HFFc6 (cell line): ENCODE results near the gene KRTAP5-3. TPM values are rescaled to one million over a fixed set of nuclear protein-coding genes. Genes with fewer than 3 reads are reported as not detected.

Source experiments
- DNase-seq: peaks from one replicate; pipeline ENCODE4 v3.0.0-alpha.2; 2018
- H3K27ac Mint-ChIP-seq: 2 replicates; pipeline ENCODE4 v1.8.0; 2020; ENCODE audit warnings: mild to moderate bottlenecking, mixed read lengths
- H3K27me3 Mint-ChIP-seq: 2 replicates; pipeline ENCODE4 v1.8.0; 2021; ENCODE audit warnings: mild to moderate bottlenecking, moderate library complexity, mixed read lengths; ENCODE audit not compliant: insufficient read depth
- H3K36me3 Mint-ChIP-seq: 2 replicates; pipeline ENCODE4 v1.8.0; 2021; ENCODE audit warnings: low read depth, mixed read lengths
- H3K4me1 Mint-ChIP-seq: 2 replicates; pipeline ENCODE4 v1.8.0; 2020; ENCODE audit warnings: low read depth, mixed read lengths
- H3K4me3 Mint-ChIP-seq: 2 replicates; pipeline ENCODE4 v1.8.0; 2020; ENCODE audit warnings: mild to moderate bottlenecking, moderate library complexity, mixed read lengths
- H3K9me3 Mint-ChIP-seq: 2 replicates; pipeline ENCODE4 v1.8.0; 2020; ENCODE audit warnings: mild to moderate bottlenecking, mixed read lengths
- CTCF ChIP-seq: fragments of 200-600 bp; sonication (generic); IDR thresholded peaks from 2 replicates; pipeline ENCODE4 v1.5.0; 2021; ENCODE audit warnings: antibody characterized with exemption, mild to moderate bottlenecking
- total RNA-seq, 6 experiments: library from RNA; stranded (reverse); fragmentation: NEBNext Ultra II Directional; extraction: Animal tissue kit (Norgen Biotek cat#: 25700); gene quantifications; 2 replicates in 1 of 6; 3 replicates in 5 of 6; pipeline ENCODE4 v1.2.3, GENCODE V29; 2021

Gene KRTAP5-3
- total RNA-seq, 6 experiments from 2014 or later: not detected

GRCh38 chr11:1566381-1567051, 41.7 kb downstream of the KRTAP5-3 start:
- Mint-ChIP-seq H3K9me3 (no peaks in the 10 kb centered on the region), H3K4me3 (no peak overlapping the region), H3K27me3 (peaks cover 5% of the 10 kb centered on the region), H3K27ac (no peak overlapping the region), H3K36me3 (no peaks in the 10 kb centered on the region), H3K4me1 (no peaks in the 10 kb centered on the region)
- peak; percentile 29; the same call in 1 of the 2 replicates for TF ChIP-seq CTCF
- DNase-seq: no peak

- peaks cover 5% of the 10 kb centered on the region for H3K27me3 Mint-ChIP-seq
- no peak overlapping the region for H3K4me3 Mint-ChIP-seq
- H3K4me1 Mint-ChIP-seq: no peaks in the 10 kb centered on the region
- DNase-seq: no peak
- no peak overlapping the region for H3K27ac Mint-ChIP-seq
- no peaks in the 10 kb centered on the region for H3K9me3 Mint-ChIP-seq
- no peak for TF ChIP-seq CTCF
- H3K36me3 Mint-ChIP-seq: no peaks in the 10 kb centered on the region
Observed at GRCh38 chr11:1565904-1566247, 42.4 kb downstream of the KRTAP5-3 start.

DNA sequence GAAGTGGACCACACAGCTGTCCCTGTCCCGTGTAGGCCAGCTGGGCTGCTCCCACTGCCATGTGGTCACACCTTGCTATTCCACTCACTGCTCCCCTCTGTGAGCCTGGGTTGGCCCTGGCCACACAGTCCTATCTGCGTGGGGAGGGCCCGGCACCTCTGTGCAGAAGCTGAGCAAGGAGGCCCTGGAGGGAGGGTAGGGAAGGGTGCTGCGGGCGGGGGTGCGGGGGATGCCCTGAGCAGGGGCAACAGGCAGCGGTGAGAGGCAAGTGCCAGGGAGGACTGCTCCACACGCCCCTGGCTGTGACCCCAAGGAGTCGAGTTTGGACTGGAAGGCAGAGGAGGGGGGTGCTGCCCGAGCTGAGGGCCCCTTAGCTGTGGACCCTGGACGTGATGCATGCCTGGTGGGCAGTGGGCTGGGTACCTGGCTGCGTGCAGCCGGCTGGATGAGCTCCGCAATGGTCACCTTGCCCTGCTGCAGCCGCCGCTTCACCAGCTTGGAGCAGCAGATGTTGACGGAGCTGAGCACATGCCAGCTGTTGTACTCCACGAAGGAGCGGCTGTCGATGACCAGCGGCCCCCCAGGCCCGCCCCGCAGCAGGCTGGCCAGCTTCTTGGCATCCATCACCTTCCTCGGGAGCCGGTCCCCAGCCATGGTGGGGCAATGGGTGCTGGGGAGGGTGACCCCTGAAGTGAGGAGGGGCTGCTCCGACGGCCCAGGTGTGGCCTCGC, 42.9 kb downstream of the KRTAP5-3 start:
- DNase-seq: no peak
- Mint-ChIP-seq H3K9me3 (no peaks in the 10 kb centered on the region), H3K4me1 (no peaks in the 10 kb centered on the region), H3K27me3 (peaks cover 5% of the 10 kb centered on the region), H3K27ac (no peak overlapping the region), H3K36me3 (no peaks in the 10 kb centered on the region), H3K4me3 (no peak overlapping the region)
- no peak for TF ChIP-seq CTCF

- peak; percentile 17 for DNase-seq
- Mint-ChIP-seq H3K27me3 (peaks cover 5% of the 10 kb centered on the region), H3K4me3 (no peak overlapping the region), H3K4me1 (no peaks in the 10 kb centered on the region), H3K36me3 (no peaks in the 10 kb centered on the region), H3K9me3 (no peaks in the 10 kb centered on the region), H3K27ac (no peak overlapping the region)
- no peak for TF ChIP-seq CTCF
Observed at GRCh38 chr11:1564535-1565172, 43.6 kb downstream of the KRTAP5-3 start.

DNA sequence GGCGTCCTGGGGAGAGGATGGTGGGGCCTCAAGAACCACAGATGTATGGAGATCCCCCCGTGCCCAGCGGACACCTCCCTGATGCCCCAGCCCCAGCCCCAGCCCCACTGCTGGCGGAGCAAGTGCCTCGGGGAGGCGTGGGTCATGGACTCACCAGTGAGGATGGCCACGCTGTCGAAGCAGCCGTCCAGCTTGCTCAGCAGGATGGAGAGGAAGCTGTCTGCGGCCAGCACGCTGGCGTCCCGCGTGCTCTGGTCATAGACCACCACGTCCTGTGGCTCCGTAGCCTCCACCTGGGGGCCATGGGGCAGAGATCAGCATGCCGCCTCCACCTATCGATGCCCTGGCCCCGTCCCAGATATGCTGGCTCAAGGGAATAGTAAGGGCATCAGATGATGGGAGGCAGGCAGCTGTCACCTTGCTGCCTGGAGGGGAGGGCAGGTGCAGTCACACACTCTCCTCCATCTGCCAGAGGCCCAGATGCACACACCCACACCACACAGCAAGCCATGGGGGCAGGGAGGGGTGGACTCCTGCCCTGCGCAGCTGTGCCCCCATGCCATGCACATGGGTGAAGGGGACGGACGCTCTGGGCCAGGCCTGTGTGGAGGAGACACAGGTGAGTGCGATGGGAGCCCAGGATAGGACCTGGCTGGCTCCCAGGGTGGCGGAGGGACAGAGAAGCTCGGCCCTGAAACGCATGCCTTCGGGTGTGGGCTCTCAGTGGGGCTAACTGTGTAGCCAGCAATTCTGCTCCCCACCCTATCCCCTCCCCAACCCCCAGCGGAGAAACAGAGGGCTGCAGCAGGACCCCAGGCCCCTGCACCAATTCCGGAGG, 44.3 kb downstream of the KRTAP5-3 start:
- no peak overlapping the region for H3K27ac Mint-ChIP-seq
- no peaks in the 10 kb centered on the region for H3K9me3 Mint-ChIP-seq
- H3K4me1 Mint-ChIP-seq: no peaks in the 10 kb centered on the region
- DNase-seq: no peak
- no peak for TF ChIP-seq CTCF
- H3K27me3 Mint-ChIP-seq: peaks cover 3% of the 10 kb centered on the region
- H3K36me3 Mint-ChIP-seq: no peaks in the 10 kb centered on the region
- no peak overlapping the region for H3K4me3 Mint-ChIP-seq
